Stimulated activated CD8-positive, alpha-beta memory T cell treated with anti-CD3 and anti-CD28 coated beads, Interleukin-7, amount 100 ng/mL, for 48 hours (primary cell): Measurements from ENCODE around the gene TP73.
A peak's percentile ranks its signal among the peaks of the same experiment; 100 is the strongest.

Experiments
- DNase-seq, 2 donors: peaks; one replicate each; pipeline ENCODE4 v3.0.0-alpha.2; 2020; ENCODE audit warnings: low read depth in 1 of 2; ENCODE audit errors: extremely low read depth in 1 of 2

Gene TP73

DNA sequence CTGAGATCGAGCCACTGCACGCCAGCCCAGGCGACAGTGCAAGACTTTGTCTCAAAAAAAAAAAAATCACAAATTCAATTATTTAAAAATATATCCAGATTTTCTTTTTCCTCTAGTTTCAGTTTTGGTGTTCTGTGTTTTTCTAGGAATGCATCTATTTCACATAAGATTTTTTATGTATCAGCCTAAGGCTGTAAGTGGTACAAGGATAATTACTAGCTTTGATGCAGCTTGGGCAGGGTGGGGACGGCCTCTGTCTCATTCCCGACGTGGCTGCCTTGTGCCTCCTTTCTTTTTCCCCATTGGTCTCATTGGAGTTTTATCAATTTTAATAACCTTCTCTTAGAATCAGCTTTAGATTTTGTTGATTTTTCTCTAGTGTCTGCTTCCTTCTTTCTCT, 106.8 kb downstream of the TP73 start:
- no peak for DNase-seq

DNA sequence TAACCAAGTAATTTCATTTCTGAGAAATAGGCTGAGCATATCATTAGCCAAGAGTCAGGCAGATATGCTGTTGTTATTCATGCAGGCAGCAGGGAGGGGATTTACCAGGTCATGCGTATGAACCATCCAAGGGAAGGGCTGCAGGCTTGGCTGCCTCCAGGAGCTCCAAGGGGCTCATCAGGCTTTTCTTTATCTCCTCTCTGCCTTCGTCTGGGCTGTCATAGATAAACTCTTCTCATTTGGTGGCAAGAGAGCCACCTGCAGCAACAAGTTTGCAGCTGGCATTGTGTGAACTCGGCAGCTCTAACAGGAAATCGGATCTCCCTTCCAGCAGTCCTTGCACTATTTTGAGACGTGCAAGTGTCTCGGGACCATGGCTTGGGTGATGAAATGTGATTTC, 107.5 kb downstream of the TP73 start:
- DNase-seq, result no peak

DNA sequence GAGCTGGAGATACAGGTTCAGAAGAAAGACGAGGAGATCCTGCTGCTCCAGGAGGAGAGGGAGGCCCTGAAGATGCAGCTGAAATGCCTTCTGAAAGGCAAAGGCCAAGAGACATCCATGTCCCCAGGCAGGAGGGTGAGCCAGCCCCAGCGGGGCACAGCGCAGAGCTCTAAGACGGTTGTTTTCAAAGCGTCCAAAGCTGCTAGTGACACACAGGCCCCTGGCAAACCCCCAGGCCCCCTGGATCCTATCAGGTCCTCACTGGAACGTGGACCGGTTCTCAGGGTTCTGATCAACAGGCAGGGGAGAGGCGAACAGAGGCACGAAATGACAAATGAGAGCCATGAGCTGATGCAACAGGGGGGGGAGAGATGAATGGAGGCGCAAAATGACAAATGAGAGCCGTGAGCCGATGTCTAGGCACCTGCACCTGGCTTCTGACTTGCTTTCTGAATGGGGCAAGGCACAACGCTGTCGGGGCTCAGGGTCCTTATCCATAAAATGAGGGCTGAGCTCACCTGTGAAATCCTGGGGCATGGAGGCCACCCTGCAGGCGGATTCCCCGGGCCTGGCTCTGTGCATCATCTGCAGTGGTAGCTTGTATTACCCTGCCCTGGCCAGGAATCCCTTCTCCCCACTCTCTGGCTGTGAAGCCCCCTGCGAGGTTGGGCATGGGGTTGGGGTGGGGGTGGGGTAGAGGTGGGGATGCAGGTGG, 109.1 kb downstream of the TP73 start:
- no peak for DNase-seq

DNA sequence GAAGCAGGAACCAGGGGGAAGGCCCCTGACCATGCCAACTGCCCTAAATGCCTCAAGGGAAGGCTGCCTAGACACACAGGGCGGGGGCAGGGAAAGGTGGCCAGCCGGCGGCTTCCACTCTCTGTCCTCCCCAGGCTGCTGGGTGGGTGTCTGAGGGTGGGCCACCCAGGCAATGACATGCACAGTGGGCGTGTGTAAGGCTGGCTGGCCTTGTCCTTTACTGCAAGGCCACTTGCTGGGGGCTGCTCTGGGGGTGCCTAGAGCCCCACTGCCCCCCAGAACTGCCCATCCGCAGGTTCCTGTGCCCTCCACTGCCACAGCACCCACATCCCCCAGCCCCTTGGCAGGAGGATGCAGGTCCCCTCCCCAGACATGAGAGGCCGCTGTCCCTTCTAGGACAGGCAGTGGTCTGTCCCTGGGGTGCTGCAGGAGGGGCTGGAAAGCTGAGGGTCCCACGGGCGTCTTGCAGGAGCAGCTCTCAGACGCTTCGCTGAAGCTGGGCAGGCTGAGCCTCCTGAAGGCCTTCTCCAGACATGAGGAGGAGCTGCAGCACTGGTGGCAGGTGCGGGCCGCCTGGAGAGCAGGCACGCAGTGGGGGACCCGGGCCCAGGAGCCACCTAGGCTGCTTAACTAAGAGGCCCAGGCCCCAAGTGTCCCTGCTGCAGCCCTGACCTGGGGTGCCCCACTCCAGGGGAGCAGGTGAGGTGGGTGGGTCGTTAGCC, 110.0 kb downstream of the TP73 start:
- no peak for DNase-seq

- DNase-seq, result no peak
Observed at GRCh38 chr1:3762873-3763228, 110.5 kb downstream of the TP73 start.

GRCh38 chr1:3763351-3764125, 111.2 kb downstream of the TP73 start:
- no peak for DNase-seq

DNA sequence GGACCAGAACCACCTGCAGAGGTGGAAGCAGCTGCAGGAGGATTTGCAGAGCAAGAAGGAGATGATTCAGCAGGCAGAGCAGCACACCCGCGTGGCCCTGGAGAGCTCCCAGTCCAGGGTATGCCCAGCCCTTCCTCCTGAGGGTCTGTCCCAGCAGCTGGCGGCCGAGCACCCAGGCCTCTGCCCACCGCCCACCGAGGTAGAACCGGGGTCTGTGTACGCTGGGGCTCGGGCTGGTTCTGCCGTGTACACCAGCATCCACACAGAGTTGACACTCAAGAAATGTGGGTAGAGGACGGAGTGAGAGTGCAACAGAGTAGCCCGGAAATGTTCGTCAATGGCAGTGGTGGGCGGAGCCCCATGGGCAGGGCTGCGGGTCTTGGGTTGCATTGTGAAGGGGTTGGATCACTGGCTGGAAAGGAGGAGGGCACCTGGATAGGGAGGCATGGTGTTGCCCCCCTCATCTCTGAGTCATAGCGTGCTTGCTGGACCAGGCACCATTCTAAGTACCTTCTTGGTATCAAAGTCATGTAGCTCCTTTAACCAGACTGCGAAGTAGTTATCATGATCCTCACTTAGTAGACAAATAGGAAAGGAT, 115.1 kb downstream of the TP73 start:
- DNase-seq, result no peak

GRCh38 chr1:3768811-3769390, 116.6 kb downstream of the TP73 start:
- DNase-seq, result no peak

GRCh38 chr1:3770047-3770765, 117.9 kb downstream of the TP73 start:
- no peak for DNase-seq

DNA sequence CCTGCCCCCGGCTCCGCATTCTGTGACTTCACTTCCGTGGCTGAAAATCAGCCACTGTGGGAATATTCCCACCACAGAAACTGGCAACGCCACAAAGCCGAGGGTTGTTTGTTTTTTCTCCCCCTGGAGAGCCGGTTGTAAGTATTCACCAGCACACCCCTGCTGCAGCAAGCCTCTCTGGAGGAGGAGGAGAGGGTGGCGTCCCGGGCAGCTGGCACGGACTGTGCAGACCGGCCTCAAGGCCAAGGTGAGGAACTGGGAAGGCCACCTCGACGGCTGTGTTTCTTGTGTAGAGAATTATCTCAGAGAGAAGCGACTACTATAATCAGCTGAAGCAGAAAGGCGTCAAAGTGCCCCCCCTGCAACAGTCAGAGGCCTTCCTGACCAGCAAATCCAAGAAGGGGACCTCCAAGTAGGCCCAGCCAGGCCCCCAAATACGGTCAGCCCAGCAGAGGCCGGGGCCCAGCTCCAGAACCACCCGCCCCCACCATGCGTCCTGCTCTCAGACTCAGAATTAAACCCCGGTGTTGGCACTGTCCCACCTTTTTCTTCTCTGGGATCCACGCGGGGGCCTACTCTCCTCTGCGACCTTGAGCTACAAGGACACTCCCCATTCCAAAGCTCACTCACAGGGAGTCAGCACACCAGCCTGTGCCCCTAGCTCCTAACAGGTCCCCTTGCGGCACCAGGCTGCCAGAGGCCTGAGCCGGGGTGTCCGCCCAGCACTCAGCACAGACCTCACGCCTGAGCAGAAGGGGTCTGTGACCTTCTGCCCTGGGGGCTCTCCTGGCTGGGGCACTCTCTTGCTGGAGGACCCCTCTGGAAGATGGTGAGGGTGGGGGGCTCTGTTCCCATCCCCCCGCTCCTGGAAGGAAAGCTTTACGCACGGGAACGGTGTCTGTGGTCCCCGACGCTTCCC, 119.1 kb downstream of the TP73 start:
- DNase-seq, result no peak

DNA sequence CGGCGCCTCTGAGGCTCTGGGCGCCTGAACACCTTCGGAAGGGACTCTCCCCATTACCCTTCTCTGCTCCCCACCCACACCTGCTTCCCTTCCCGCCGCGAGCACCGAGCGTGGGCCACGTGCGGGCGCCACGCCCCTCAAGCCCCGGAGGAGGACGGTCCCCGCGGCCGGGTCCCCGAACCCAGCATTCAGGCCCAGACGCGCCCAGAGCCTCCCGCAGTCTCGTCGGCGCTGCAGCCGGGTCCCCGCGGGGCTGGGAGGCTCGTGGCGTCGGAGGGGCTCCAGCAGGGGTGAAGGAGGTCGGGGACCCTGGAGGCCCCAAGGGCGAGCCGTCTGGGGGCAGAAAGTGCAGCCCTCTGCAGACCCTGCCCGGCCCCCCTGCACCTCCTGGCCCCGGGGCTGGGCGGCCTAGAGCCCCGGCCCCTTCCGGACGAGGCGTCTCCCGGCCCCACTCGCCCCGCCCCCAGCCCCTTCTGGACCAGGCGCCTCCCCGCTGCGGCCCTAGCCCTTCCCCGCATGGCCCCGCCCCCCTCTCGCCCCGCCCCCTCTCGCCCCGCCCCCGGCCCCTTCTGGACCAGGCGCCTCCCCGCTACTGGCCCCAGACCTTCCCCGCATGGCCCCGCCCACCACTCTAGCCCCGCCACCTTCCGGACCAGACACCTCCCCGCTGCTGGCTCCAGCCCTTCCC, 119.9 kb downstream of the TP73 start:
- DNase-seq, result peak; percentile 79 to 86

- DNase-seq, result no peak
Observed at GRCh38 chr1:3772715-3773571, 120.6 kb downstream of the TP73 start, which contains the start of gene SMIM1. TSS of gene SMIM1 (plus strand) at chr1:3772749. CDS start at chr1:3775374, 2,625 bp downstream.

DNA sequence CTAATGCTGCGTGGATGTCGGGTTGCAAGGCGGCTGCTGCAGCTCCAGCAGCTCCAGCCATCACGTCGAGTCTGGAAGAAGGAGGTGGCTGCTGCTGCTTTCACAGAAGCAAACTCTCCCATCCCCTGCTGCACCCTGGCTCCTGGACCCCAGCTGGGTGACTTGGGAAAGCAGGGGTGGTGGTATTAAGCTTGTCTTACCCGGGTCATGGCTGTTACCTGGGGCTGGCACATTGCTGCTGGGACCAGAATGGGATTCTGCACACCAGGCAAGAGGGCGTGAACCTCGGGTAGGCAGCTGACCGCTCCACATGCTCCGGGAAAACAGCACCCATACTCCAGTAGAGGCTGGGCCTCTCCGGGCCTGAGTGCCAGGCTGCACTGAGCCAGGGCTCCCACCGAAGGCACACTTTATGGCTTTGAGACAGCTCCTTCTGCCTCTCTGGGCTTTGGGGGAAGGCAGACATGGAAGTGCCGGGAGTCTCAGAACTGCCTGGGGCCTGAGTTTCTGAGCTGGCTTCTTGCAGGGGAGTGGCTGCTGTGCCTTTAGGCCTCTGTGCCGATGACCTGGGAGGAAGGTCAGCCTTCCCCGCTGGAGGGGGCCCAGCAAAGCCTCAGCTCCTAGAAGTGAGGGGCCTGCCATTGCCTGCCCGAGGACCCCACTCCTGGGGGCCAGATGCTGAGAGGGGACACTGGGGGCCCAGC, 121.4 kb downstream of the TP73 start:
- no peak for DNase-seq

DNA sequence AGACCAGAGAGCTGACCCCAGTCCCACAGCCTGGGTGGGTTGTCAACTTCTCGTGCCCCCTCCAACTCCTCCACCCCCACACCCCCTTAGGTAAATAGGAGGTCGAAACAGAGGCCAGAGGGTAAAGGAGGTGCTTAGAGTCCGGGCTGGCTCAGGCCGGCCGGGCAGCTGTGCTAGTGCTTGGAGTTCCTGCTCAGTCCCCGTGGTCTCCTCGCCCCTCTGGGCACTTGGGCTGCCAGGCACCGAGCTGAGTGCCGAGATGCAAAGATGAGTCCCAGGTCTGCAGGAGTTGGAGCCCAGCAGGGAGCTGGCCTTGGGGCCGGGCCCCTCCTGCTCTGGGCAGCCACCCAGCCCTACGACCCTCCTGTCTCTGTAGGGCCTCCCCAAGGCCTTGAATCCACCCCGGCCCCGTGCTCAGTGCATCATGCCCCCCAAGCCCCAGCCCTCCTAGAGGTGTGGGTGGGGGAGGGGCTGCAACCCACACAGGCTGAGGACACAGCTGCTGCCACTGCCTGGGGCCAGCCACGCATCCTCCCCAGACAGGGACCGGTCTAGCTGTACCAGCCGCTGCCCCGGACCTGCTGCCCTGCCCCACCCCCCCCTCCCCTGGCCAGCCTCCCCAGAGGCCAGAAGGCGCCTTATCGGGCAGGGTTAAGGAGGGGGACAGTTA, 122.1 kb downstream of the TP73 start:
- no peak for DNase-seq

DNA sequence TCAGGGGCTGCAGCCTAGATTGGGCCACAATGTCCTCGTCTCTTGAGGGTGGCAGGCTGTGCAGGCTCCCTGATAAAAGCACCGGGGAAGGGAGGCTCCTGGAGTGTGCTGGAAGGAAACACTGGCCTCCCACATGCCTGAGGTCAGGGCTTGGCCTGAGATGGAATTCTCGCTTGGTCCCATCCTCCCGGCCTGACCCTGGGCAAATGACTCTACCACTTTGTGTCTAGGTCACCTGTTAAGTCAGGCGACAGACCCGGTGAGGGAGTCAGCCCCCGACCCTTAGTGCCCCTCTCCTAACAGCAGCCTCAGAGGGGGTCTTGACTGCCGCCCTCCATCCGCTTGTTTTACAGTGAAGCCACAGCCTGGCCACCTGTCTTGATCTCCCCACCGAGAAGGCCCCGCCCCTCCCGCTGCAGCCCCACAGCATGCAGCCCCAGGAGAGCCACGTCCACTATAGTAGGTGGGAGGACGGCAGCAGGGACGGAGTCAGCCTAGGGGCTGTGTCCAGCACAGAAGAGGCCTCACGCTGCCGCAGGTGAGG, 122.7 kb downstream of the TP73 start:
- DNase-seq, result no peak

DNA sequence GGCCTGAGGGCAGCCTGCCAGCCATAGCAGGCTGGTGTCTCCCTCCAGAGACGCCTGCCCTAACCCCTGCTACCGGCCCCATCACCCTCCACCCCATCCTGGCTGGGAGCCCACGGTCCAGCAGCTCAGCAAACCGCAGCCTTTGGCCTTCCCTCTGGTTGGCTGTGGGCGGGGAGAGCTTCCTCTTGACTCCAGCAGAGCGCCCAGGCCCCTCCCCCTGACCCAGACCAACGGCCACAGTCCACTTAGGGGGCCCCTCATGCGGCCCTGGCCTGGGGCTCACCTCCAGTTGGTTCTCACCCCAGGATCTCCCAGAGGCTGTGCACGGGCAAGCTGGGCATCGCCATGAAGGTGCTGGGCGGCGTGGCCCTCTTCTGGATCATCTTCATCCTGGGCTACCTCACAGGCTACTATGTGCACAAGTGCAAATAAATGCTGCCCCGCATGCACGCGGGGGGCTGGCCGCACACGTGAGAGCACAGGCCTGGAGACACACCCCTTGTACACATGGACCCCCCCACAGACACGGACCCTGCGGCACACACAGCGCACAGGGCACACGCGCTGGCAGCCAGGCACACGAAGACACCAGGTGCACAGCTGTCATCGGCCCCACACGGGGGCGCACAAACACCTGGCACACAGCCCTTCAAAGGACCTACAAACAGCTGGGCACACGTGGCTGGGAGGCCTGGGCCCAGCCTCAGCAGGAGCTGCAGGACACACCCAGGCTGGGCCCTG, 123.3 kb downstream of the TP73 start:
- DNase-seq, result peak in 1 of 2 donors; percentile 46
